ENCODE results near the gene EFNA5.

DNA sequence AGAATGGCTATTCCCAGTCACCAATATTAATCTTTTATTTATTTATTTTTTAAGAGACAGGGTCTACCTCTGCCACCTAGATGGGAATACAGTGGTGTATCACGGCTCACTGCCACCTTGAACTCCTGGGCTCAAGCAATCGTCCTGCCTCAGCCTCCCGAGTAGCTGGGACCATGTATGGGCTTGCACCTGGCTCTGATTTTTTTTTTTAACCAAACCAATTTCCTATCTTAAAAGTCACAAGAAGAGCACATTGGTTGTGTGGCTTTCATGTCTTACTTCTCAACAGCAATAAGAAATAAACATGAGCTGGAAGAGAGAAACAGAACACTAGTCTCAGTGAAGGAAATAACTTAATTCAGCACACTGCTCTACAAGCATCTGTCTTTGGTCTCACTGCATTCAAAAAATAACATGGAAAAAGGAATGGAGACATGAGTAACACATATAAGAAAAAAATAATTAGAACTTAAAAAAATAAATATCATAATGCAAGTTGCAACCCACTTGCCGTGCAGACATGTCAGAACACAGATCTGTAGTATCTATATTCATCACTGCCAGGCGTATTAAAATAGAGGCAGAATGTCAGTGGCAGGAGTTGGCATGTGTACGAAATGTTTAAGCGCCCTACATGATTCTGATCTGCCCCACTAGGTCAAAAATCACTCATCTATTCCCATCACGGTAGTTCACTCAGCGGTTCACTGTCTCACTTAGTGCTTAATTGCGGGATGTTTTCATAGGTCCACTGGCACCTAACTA, 66.4 kb downstream of the EFNA5 start:
- TF ChIP-seq GATA3 (IDR thresholded peaks at IDR 0.05; ENCODE audit: low read depth, low read length) (no peak), GATA2 (IDR thresholded peaks at IDR 0.05; ENCODE audit: low read depth, low read length) (peak; percentile 28; the same call in 1 of the 2 replicates)

Measured in SH-SY5Y (cell line).